DMS53 (cell line): Measurements from ENCODE around the gene GRIN2D.
"Not testable (repeated sequence)": the region's sequence is repeated elsewhere in the genome, so short reads cannot be mapped to it uniquely, and the experiment has no call there.

Source experiments
- DNase-seq: peaks from one replicate; lab custom pipeline; 2025; lab: John Stamatoyannopoulos, UW

GRIN2D gene

DNA sequence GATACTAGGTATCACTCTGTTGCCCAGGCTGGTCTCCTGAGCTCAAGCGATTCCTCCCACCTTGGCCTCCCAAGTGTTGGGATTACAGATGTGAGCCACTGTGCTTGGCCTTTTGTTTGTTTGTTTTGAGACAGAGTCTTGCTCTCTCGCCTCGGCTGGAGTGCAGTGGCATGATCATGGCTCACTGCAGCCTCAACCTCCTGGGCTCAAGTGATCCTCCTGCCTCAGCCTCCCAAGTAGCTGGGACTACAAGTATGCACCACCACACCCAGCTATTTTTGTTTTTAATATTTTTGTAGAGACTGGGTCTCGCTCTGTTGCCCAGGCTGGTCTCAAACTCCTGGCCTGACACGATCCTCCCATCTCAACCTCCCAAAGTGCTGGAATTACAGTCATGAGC, 21.7 kb upstream of the GRIN2D start:
- not testable (repeated sequence) for DNase-seq

DNA sequence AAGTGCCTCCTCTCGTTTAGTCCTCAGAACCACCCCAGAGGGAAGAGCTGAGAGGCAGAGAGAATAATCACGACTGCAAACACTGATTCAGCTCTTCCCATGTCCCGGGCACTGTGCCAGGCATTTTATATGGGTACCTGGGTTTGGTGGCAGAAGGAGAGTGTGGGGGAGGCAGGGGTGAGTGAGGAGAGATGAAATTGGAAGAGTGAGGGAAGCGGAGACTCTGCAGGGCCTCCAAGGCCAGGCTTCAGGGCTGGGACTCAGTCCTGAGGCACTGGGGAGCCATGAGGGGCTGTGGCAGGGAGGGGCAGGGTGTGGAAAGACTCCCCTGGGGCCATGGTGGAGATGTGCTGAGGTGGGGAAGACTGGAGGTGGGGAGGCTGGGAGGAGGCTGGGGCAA, 20.6 kb upstream of the GRIN2D start:
- DNase-seq, result peak; percentile 40

DNA sequence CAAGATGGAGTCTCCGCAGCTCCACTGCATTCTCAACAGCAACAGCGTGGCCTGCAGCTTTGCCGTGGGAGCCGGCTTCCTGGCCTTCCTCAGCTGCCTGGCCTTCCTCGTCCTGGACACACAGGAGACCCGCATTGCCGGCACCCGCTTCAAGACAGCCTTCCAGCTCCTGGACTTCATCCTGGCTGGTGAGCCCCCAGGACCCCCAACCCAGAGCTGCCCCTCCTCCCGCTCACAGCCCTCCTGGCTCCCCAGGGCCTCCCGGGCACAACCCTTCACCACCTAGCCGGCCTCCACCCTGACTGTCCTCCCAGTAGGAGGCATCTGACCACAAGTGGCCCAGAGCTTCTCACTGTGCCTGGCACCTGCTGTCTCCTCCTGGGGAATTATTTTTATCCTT, 19.9 kb upstream of the GRIN2D start:
- DNase-seq, result no peak

DNA sequence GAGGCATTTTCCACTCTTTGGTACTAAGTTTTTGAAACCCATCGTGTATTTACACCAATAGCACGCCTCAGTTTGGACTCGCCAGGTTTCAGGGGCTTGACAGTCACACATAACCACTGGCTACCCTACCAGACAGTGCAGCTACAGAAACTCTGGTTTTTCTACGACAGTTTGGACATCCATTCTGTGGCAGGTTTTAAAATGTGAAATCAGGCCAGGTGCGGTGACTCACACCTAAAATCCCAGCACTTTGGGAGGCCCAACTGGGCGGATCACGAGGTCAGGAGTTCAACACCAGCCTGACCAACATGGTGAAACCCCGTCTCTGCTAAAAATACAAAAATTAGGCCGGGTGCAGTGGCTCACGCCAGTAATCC, 15.3 kb upstream of the GRIN2D start:
- no peak for DNase-seq

DNA sequence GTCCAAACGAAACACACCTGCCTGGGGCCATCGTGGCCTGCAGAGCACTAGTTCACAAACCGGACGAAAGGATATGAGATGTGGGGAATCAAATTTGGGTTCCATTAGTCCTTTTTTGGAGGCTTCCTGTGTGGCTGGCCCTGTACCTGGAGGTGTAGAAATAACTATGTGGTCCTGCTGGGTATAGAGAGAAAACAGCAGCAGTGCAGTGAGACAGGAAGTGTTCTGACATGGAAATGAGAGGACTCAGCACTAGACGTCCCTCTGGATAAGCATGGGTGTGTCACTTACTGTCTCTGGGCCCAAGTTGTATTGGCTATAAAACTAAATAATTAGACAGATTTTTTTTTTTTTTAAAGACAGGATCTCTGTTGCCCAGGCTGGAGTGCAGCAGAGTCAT, 14.4 kb upstream of the GRIN2D start:
- peak; percentile 30 for DNase-seq

DNA sequence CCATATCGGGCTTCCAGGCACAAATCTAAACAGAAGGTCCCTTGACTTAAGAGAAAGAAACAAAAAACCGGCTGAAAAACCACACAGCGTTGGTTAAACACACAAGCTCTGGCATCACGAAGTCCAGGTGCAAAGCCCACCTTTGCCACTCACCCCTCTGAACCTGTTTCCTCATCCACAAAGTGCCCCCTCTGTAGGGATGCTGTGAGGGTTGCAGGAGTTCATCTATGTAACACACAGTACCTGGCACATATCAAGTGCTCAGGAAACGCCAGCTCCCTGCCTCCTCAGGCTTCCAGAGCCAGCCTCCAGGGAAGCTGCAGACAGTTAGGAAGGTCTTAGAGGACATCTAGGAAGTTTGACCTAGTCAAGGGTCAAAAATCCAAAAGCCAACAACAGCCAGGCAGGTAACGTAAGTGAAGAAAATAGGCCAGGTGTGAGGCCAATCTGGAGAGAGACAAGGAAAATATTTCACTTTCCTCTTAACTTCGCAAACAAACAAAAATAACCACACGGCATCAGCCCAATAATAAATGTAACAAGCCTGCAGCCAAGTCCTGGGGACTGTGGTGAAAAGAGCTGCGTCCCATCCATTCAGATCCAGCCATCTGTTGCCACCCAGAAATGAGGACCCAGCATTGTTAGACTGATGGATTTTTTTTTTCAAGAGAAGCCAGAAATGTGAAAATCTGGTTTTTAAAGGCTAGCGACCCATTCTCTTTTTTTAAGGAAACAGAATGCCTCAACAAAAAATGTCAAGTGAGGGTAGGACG, 12.1 kb upstream of the GRIN2D start:
- no peak for DNase-seq

DNA sequence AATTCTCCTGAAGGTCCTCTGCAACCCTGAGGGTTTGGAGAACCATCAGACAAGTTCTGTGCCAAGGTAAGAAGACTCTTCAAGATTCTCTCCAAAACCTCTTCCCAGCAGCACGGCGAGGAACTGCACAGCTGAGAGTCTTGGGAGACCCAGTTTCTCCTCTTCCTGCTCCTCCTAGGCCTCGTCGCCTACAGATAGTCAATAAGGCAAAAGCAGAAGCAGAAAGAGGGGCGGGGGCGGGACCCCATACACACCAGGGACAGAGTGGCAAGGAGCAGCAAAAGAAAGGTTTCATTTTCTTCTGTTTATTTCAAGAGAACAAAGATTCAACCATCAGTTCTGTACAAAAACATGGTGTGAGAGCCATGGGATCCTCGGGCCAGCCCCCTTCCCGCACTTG, 11.2 kb upstream of the GRIN2D start:
- DNase-seq, result no peak

DNA sequence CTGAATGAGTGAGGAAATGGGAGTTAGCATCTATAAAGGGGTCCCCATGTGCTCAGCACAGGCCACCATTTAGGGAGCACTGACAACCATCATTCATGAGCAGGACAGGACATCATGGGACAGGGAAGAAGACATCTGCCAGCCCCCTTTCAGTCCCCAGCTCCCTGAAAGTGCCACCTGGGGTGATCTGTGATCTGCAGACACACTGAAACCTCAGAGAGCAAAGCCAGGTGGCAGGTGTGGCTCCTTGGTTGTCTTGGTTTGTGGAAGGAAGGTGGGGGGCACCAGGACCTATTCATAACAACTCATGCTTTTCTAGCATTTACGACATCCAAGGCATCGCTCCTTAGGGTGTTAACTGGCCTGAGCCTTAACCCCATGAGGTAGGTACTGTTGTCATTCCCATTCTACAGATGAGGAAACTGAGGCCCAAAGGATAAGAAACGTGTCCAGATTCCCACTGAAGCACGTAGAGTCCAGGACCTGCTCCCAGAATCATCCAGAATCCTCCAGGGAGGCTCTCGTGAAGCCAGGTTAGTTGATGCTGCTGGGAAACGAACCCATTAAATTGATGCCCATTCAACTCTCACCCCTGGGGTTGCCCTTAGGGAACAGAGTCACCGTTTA, 7.9 kb upstream of the GRIN2D start:
- DNase-seq, result no peak

DNA sequence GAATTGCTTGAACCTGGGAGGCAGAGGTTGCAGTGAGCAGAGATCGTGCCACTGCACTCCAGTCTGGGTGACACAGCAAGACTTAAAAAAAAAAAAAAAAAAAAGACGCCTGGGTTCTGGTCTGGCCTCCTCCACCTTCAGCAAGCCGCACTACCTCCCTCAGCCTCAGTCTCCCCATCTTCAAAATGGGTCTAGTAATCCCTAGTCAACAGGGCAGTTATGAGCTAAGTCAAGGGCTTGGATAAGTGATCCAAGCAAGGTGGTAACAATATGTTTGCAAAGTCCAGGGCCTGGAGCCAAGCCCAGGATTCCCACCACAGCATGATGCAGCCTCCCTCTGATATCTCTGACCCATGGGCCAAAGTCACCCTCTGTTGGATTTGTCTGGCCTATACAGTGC, 6.5 kb upstream of the GRIN2D start:
- no peak for DNase-seq

DNA sequence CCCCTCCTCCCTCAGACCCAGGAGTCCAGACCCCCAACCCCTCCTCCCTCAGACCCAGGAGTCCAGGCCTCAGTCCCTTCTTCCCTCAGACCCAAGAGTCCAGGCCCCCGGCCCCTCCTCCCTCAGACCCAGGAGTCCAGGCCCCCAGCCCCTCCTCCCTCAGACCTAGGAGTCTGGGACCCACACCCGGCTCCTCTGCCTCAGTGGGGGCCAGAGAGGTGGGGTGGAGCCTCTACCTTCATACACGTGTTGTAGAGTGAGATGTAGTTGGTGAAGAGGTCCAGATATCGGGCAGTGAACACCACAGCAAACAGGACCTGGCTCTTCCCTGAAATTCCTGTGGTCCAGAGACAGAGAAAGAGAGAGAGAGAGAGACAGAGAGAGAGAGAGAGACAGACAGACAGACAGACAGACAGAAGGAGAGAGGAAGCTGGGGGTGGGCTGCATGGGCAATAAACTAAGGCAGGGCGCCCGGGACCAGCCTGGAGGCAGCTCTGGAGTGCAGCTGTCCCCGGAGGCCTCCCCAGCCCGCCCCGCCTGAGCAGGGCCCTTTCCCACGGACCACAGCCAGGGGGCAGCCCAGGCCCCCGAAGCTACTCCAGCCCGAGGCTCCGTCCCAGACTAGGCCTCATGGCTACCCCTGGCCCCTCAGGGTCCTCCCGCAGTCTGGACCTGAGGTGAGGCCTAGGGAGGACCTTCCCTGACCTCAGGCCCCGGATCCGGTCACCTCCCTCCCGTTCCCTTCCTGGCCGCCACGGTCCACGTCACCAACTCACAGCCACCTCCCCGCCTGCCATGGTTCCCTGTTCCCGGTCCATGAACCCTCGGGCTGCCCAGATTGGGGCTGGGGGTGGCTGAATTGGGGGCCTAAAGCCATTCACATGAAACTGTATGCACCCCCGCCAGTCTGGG, 3.0 kb upstream of the GRIN2D start:
- DNase-seq, result peak; percentile 76

DNA sequence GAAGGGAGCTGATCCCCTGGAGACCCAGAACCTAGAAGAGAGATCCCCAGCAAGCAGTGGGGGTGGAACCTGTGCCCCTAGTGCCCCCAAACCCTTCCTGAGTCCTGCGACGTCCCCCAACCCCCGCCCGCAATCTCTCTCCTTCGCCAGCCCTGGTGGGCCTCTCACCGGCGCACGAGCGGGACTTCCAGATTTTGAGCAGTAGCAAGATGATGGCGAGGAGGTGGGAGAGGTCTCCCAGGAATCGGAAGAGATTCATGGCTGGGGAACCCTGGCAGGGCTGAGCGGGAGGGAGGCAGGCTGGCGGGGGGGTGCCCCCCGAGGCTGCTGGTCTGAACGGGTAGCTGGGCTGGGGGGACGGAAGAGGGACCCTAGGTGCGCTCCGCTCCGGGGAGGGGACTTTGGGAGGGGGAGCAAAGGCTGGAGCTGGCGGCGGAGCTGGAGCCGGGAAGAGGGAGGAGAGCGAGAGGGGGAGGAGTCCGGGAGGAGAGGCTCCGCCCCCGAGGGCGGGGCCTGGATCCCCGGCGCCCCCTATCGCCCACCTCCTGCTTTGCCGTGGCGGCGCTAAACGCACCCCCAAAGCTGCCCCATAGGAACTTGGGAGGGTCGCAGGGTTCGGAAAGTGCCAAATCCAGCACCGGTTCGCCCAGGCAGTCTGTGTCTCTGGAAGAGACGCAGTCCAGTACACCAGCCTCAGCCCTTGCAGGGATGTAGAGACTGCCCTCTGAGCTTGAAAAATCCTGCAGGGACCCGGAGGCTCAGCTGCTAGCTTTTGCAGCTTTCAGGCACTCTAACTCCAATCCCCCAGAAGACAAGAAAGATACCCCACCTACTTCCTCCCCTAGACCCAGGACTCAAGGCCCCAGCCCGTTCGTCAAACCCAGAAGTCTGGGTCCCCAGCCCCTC, 2.1 kb upstream of the GRIN2D start, which contains the start of gene KDELR1:
Gene KDELR1 (minus strand): TSS at position 452 of the 906 bp plus-strand sequence. CDS start 193 bp downstream, at position 259.
- DNase-seq, result peak; percentile 78

DNA sequence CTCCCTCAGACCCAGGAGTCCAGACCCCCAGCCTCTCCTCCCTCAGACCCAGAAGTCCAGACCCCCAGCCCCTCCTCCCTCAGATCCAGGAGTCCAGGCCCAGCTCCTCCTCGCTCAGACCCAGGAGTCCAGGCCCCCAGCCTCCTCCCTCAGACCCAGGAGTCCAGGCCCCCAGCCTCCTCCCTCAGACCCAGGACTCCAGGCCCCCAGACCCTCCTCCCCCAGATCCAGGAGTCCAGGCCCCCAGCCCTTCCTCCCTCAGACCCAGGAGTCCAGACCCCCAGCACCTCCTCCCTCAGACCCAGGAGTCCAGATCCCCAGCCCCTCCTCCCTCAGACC, 1.5 kb upstream of the GRIN2D start:
- DNase-seq, result not testable (repeated sequence)

DNA sequence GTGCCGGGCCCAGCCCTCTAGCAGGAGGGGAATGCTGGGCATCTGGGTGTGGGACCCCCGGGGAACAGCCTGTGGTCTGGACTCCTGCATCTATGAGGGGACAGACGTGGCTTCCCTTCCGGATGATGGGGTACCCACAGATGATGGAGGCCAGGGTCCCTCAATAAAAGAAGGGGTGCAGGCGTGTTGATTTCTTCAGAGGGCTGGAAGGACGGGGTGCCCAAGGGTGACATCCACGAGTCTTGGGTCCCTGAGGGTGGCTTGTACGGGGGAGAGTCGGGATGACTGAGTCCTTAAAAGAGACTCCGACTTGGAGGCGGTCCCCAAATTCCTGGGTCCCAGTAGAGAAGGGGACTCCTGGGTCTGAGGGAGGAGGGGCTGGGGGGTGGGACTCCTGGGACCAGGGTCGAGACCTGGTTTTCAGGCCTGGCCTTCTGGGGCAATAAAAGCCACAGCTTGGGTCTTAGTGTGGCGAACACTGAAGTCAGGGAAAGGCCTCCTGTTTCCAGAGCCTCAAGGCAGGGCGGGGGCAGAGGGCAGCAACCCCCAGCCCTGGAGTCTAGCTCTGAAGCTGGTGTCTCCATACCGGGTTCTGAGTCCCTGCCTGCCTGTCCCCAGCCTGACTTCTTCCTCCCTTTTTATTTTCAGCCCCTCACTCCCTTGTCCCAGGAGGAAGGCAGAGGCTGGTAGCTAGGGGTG, 459 bp upstream of the GRIN2D start:
- peak; percentile 62 for DNase-seq

DNA sequence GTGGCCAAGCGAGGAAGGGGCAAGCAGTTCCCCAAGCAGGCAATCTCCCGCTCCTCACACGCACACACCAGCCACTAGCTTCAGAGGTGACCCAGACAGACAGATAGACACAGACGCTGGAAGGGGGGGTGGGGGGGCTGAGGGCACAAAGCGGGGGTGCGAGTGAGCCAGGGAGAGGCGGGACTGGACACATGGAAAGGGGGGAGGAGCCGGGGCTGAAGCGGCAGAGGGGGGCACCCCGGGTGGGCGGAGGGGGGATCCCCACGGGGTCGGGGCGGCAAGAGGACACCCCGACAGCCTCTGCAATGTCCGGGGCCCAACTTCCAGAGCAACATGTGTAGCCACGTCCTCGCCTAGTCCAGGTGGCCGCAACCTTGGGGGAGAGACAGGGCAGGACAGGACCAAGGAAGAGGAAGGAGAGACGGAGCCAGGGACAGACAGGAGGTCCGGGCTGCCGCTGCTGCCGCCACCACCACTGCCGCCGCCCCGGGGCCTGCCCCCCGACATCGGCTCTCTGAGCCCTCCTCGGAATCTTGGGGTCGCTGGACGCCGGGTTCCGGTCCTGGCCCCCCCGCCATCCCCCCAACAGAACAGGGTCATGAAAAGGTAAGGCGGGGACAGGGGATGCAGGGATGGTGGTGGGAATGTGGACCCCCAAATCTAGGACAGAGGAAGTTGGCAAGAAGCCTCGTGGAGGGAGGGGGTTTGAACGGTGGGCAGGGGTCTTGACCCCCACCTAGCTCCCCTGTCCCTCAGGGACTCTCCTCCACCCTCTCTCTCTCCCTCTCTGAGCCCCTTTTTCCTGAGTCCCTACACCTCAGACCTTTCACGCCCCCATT, 1.1 kb downstream of the GRIN2D start:
- DNase-seq, result peak; percentile 73

DNA sequence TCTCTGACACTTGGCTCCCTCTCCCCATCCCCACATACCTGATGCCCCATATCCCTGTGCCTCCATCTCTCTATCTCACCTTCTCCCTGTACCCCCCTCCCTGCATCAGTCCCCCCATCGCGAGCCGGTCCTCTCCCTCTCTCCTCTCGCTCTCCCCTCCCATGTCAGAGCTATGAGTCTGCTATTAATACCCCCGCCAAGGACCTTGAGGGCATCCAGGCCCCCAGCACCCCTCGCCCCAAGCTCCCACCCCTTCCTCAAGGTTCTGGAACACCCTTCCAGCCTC, 1.6 kb downstream of the GRIN2D start:
- DNase-seq, result peak; percentile 48

DNA sequence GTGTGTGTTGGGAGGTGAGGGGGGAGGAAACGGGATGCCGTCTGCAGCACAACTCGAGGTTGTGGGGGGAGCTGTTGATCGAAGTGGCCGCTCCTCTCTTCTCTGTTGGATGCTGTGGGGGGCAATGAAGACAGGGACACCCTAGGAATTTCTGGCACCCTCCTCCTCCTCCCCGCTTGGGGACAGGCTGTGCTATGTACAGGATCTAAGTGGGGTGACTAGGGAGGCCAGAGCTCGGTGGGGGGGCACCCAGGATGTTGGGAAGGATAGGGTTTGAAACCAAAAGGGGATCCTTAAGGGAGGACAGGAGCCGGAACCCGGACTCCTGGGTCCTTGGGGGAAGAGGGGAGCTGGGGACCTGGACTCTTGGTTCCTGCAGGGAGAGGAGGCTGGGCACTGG, 2.0 kb downstream of the GRIN2D start:
- no peak for DNase-seq

DNA sequence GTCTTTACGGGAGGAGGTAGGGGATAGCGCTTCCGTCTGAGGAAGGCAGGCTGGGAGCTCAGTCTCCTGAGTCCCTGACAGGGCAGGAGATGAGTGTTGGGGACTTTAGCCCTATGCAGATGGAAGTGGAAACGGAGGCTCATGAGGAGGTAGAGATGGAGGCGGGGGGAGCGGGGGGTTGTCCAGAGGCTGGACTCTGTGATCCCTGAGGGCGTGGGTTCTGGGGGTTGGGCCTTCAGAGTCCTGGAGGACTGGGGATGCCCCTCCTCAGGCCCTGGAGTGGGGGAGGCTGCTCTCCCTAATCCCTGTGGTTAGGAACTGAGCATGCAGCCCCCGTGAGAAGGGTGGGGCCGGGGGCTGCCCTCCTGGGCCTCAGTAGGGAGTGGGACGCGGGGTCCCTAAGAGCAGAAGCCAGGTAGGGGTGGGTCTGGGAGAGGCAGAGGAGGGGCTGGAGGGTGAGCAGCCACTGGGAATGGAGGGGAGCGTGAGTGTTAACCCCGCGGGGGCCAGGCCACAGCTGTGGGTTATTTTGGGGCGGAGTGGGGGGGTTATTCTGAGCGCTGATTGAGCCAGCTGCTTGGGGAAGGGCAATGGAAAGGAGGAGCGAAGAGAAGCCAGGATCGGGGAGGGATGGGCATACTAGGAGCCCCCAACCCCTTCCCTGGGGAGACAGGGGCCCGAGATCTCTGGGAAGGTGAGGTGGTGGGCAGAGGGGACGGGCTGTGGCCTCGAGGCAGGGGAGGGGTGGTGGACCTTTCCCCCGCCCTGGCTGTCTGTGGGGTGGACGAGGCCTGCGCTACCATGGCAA, 2.8 kb downstream of the GRIN2D start:
- DNase-seq, result no peak

DNA sequence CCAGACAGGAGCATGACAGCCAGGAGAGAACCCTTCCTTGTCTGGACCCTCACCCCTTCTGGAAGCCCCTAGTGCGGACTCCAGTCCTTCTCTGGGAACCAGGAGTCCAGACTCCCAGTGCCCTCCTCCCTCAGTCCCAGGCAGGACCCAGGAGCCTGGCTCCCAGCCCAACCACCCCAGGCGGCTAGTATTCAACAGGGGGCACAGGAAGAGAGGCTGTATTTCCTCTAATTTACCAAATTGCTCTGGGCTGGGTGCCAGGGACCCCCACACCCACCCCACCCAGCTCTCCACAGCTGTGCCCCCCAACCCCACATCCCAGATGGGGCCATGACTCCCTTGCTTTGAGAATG, 3.3 kb downstream of the GRIN2D start:
- DNase-seq, result no peak

DNA sequence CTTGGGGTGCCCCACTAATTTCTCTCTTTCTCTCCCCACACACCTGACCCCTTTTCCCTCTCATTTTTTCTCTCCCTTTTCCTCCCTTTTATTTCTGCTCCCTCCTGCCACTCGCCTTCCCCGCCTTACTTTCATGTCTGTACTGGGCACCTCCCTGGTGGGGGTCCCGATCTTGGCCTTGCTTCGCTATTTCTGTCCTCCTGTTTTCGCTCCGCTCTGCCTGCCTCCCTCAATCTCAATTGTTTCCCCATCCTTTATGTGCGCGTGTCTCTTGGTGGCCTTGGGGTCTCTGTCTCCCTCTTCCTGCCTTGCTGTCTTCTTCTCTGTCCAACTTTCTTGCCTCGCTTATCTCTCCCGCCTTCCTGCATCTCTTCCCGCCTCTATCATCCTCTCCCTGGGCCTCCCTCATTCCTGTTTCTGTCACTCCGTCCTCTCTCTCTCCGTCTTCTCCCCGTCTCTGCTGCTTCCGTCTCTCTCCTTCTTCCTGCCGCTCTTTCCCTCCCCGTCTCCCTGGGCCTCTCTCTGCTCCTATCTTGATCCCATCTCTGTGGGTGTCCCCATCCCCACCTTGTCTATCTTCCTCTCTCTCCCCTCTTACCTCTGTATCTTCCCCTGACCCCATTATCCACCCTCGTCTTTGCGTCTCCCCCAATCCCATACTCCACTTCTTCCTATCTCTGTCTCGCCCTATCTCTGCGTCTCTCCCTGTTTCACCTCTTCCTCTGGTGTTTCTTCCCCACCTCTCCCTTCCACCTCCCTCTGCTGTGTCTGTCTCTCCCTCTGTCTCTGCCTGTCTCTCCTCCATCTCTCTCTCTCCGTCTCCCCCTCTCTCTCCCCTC, 4.0 kb downstream of the GRIN2D start:
- DNase-seq, result peak; percentile 37
